K562 (cell line): ENCODE results near the gene APOC4. TPM values are rescaled to one million over a fixed set of nuclear protein-coding genes. Genes with fewer than 3 reads are reported as not detected.

ENCODE experiments used
- ATAC-seq: fragments of 200-7000 bp; cut with Tn5 transposase; 3 replicates; pipeline ENCODE4 v1.9.1; 2020; ENCODE audit warnings: moderate library complexity
- BruUV-seq: library from RNA; stranded (reverse); fragments of 400-500 nt; replicated peaks from 2 replicates; lab custom pipeline; 2021; lab: Mats Ljungman, UMichigan
- CTCF ChIA-PET: fragments of 300-600 bp; formaldehyde crosslinking; extraction: SDS; loops from one replicate; lab custom pipeline; 2021; ENCODE audit warnings: low intra/inter-chr PET ratio; lab: Yijun Ruan, JAX
- POLR2A ChIA-PET: fragments of 300-600, 350-650 bp; sonication (Branson Sonifier 250); formaldehyde crosslinking; extraction: SDS; loops from one replicate; lab custom pipeline; 2021; ENCODE audit warnings: antibody characterized with exemption, inconsistent platforms; lab: Yijun Ruan, JAX
- DNase-seq, 4 experiments: peaks; one replicate each; pipeline versions ENCODE4 v3.0.0 to v3.0.0-alpha.2; 2011 to 2018; ENCODE audit warnings: low spot score in 3 of 4, mixed read lengths in 3 of 4; ENCODE audit errors: extremely low read depth in 1 of 4
- FAIRE-seq: peaks from 2 replicates; lab custom pipeline; 2011; peaks lifted over from hg19 to GRCh38; lab: Jason Lieb, UNC
- H2AFZ ChIP-seq: 2 replicates; pipeline ENCODE4 v1.6.0; 2011; ENCODE audit warnings: low read depth, low read length, control low read depth, inconsistent platforms
- H3K27ac ChIP-seq: fragments of 200-600 bp; 3 replicates; pipeline ENCODE4 v1.8.0; 2011; ENCODE audit warnings: low read depth, mild to moderate bottlenecking, control low read depth, inconsistent platforms, low read length, moderate library complexity, mixed read lengths; ENCODE audit errors: extremely low read depth
- H3K27me3 ChIP-seq, 2 experiments: fragments of 300-600 bp in 1 of 2; 2 replicates in 1 of 2; 3 replicates in 1 of 2; pipeline versions ENCODE4 v1.6.0 to v1.8.0; 2011; ENCODE audit warnings: inconsistent platforms in 2 of 2, low read length in 2 of 2, mild to moderate bottlenecking in 1 of 2, mixed read lengths in 1 of 2, moderate library complexity in 1 of 2; ENCODE audit not compliant: control insufficient read depth in 2 of 2, insufficient read depth in 2 of 2
- H3K36me3 ChIP-seq: fragments of 300-600 bp; 3 replicates; pipeline ENCODE4 v1.8.0; 2011; ENCODE audit warnings: mild to moderate bottlenecking, low read length, inconsistent platforms; ENCODE audit not compliant: control insufficient read depth, insufficient read depth
- H3K4me1 ChIP-seq, 2 experiments: fragments of 200-600 bp in 1 of 2; replicated peaks in 1 of 2; 2 replicates in 1 of 2; 3 replicates in 1 of 2; pipeline versions ENCODE4 v1.5.1 to v1.8.0; 2011; ENCODE audit warnings: inconsistent platforms in 2 of 2, low read length in 2 of 2, mild to moderate bottlenecking in 1 of 2, mixed read lengths in 1 of 2, moderate library complexity in 1 of 2; ENCODE audit not compliant: control insufficient read depth in 2 of 2, insufficient read depth in 2 of 2
- H3K4me2 ChIP-seq: 2 replicates; pipeline ENCODE4 v1.6.1; 2011; ENCODE audit warnings: low read length, control low read depth, inconsistent platforms, mixed read lengths; ENCODE audit not compliant: insufficient read depth
- H3K4me3 ChIP-seq: fragments of 200-600 bp; sonication (generic), shearing (Covaris generic); 2 replicates; pipeline ENCODE4 v1.5.1; 2016; ENCODE audit warnings: control low read depth, inconsistent platforms
- H3K79me2 ChIP-seq: fragments of 200-600 bp; 3 replicates; pipeline ENCODE4 v1.8.0; 2011; ENCODE audit warnings: low read length, inconsistent platforms; ENCODE audit not compliant: control insufficient read depth, insufficient read depth
- H3K9ac ChIP-seq, 2 experiments: 2 replicates each; pipeline versions ENCODE4 v1.6.0 to v1.6.1; 2011; ENCODE audit warnings: low read depth in 2 of 2, low read length in 2 of 2, control low read depth in 1 of 2, inconsistent platforms in 1 of 2, mild to moderate bottlenecking in 1 of 2, mixed read lengths in 1 of 2; ENCODE audit not compliant: insufficient read depth in 1 of 2
- H3K9me1 ChIP-seq: one replicate; pipeline ENCODE4 v1.6.0; 2011; ENCODE audit warnings: inconsistent platforms, mild to moderate bottlenecking, low read length, moderate library complexity; ENCODE audit not compliant: control insufficient read depth, insufficient read depth
- H3K9me3 ChIP-seq: replicated peaks from 2 replicates; pipeline ENCODE4 v1.5.1; 2011; ENCODE audit warnings: low read depth, low read length, inconsistent platforms; ENCODE audit not compliant: control insufficient read depth, insufficient read depth
- H4K20me1 ChIP-seq: replicated peaks from 2 replicates; pipeline ENCODE4 v1.6.1; 2011; ENCODE audit warnings: low read length, inconsistent platforms, mixed read lengths; ENCODE audit not compliant: control insufficient read depth, insufficient read depth
- CBX1 ChIP-seq: sonication (generic); IDR thresholded peaks from 2 replicates; pipeline ENCODE4 v1.6.1; 2016; ENCODE audit warnings: antibody characterized with exemption, low read depth, mild to moderate bottlenecking
- CC2D1A ChIP-seq: fragments of 450-650 bp; IDR thresholded peaks from 2 replicates; pipeline ENCODE4 v1.6.1; 2017; ENCODE audit warnings: mild to moderate bottlenecking
- CREBBP ChIP-seq: IDR thresholded peaks from one replicate; pipeline ENCODE4 v1.6.1; 2012; ENCODE audit warnings: low read depth, mild to moderate bottlenecking, control low read depth, inconsistent platforms, low read length
- ELF4 ChIP-seq: fragments of 450-650 bp; formaldehyde crosslinking; IDR thresholded peaks from 2 replicates; pipeline ENCODE4 v1.4.0; 2022; ENCODE audit warnings: missing genetic modification characterization
- HDAC3 ChIP-seq: fragments of 450-650 bp; IDR thresholded peaks from 2 replicates; pipeline ENCODE4 v1.6.1; 2018; ENCODE audit warnings: borderline replicate concordance, mild to moderate bottlenecking, moderate library complexity; ENCODE audit not compliant: partially characterized antibody
- IFI16 ChIP-seq: fragments of 250-450 bp; sonication (Bioruptor Pico); IDR thresholded peaks from 2 replicates; pipeline ENCODE4 v2.1.2; 2022; ENCODE audit warnings: mild to moderate bottlenecking, inconsistent platforms
- KLF13 ChIP-seq: fragments of 450-650 bp; IDR thresholded peaks from 2 replicates; pipeline ENCODE4 v1.6.1; 2016; ENCODE audit warnings: missing genetic modification characterization, low read depth, mild to moderate bottlenecking, missing compliant biosample characterization, moderate library complexity, borderline replicate concordance
- MEIS2 ChIP-seq: fragments of 450-650 bp; IDR thresholded peaks from 2 replicates; pipeline ENCODE4 v1.6.1; 2014; ENCODE audit warnings: mild to moderate bottlenecking; ENCODE audit not compliant: partially characterized antibody
- SMAD4 ChIP-seq: fragments of 250-450 bp; sonication (Bioruptor Pico); conservative IDR thresholded peaks from 2 replicates; pipeline ENCODE4 v1.8.0; 2021; ENCODE audit warnings: inconsistent platforms, mild to moderate bottlenecking, moderate library complexity
- ZBTB43 ChIP-seq: sonication (generic); formaldehyde crosslinking; IDR thresholded peaks from 2 replicates; pipeline ENCODE4 v1.8.0; 2023; ENCODE audit warnings: mild to moderate bottlenecking, missing genetic modification reagents
- ZC3H11A ChIP-seq: IDR thresholded peaks from 2 replicates; pipeline ENCODE4 v1.6.1; 2012; ENCODE audit warnings: low read depth, low read length, improper control_type of control experiment
- ZNF655 ChIP-seq: fragments of 250-450 bp; sonication (Bioruptor Pico); IDR thresholded peaks from 2 replicates; pipeline ENCODE4 v1.5.0; 2021
- whole genome bisulfite sequencing: fragments of 100-300 bp; shearing (Covaris generic); methylation state at CpG from one replicate; pipeline ENCODE4 v1.1.6; 2016; ENCODE audit warnings: low coverage, mixed read lengths; ENCODE audit not compliant: insufficient coverage; ENCODE audit errors: missing lambda C conversion rate; 5-methylcytosine and 5-hydroxymethylcytosine counted together
- in situ Hi-C: fragments of 300-500 bp; cut with MboI; formaldehyde crosslinking; loops from 4 replicates; pipeline ENCODE4 v1.15.0; 2018; ENCODE audit warnings: inconsistent platforms, mixed read lengths
- intact Hi-C: fragments of 100-400 bp; cut with micrococcal nuclease; formaldehyde crosslinking; loops from 2 replicates; pipeline ENCODE4 v1.14.2; 2022
- polyA plus RNA-seq, 8 experiments: library from polyadenylated mRNA; depleted of rRNA in 4 of 8; stranded (reverse) in 5 of 8; unstranded in 3 of 8; fragments of >200 nt; fragmentation: Nextera tagmentation in 2 of 8; fragmentation: Illumina TruSeq in 1 of 8; extraction: Ambion mirVana in 2 of 8; extraction: Trizol in 1 of 8; gene quantifications; 2 replicates each; pipeline versions ENCODE4 v1.2.1 to v1.2.3, GENCODE V29; 2011 to 2014; ENCODE audit warnings: inconsistent platforms in 1 of 8, missing spikeins in 1 of 8
- total RNA-seq, 7 experiments: library from RNA; depleted of rRNA in 6 of 7; stranded (reverse); fragments of >200 nt in 6 of 7; fragmentation: Illumina TruSeq in 2 of 7; extraction: Trizol in 2 of 7; gene quantifications; 2 replicates each; pipeline versions ENCODE4 v1.2.1 to v1.2.3, GENCODE V29; 2011 to 2021; ENCODE audit warnings: low replicate concordance in 1 of 7
- TF ChIP-seq, protein P1 (sequence below): sonication (generic); formaldehyde crosslinking; IDR thresholded peaks from 2 replicates; pipeline ENCODE4 v1.8.0; 2023; ENCODE audit warnings: mild to moderate bottlenecking, missing genetic modification reagents
- TF ChIP-seq, protein P2 (sequence below): fragments of 450-650 bp; formaldehyde crosslinking; IDR thresholded peaks from 2 replicates; pipeline ENCODE4 v1.4.0; 2020; ENCODE audit warnings: mild to moderate bottlenecking, mixed read lengths

The APOC4 gene
- total and polyA plus RNA-seq, 9 of the 15 experiments (the other 6 are each of a cell fraction or from before 2014, with no cell fraction given): 0.46 TPM; not detected in 8

GRCh38 chr19:44960906-44961728 is 19.1 kb downstream of the APOC4 start:
- DNase-seq (no peak), ATAC-seq (no peak), FAIRE-seq (no peak)
- Histone ChIP-seq H3K9me3 (no peaks in the 10 kb centered on the region), H3K4me2 (no peak overlapping the region), H3K27me3 (no peaks in the 10 kb centered on the region), H3K9me1 (peaks cover 9% of the 10 kb centered on the region), H3K4me3 (no peak overlapping the region), H4K20me1 (peaks cover 17% of the 10 kb centered on the region), H3K27ac (no peak overlapping the region), H3K79me2 (peaks cover 53% of the 10 kb centered on the region), H2AFZ (no peak overlapping the region), H3K4me1 (peaks cover 13% of the 10 kb centered on the region in 2 experiments; a peak in 4 of 5 replicates), H3K9ac (peak overlapping the region in 1 of 2 experiments; percentile 72; a peak in 2 of 4 replicates), H3K36me3 (peaks cover 62% of the 10 kb centered on the region; the same call in 2 of the 3 replicates)
- POLR2A ChIA-PET: no interaction called here
- BruUV-seq: no TSS peak
- in situ Hi-C loops: no loop called here
- 84% methylated on average over 7 of the region's 8 CpGs for WGBS
- CTCF ChIA-PET: no interaction called here
- intact Hi-C loops: no loop called here
- TF ChIP-seq CC2D1A: no peak
- TF ChIP-seq, protein P1, sequence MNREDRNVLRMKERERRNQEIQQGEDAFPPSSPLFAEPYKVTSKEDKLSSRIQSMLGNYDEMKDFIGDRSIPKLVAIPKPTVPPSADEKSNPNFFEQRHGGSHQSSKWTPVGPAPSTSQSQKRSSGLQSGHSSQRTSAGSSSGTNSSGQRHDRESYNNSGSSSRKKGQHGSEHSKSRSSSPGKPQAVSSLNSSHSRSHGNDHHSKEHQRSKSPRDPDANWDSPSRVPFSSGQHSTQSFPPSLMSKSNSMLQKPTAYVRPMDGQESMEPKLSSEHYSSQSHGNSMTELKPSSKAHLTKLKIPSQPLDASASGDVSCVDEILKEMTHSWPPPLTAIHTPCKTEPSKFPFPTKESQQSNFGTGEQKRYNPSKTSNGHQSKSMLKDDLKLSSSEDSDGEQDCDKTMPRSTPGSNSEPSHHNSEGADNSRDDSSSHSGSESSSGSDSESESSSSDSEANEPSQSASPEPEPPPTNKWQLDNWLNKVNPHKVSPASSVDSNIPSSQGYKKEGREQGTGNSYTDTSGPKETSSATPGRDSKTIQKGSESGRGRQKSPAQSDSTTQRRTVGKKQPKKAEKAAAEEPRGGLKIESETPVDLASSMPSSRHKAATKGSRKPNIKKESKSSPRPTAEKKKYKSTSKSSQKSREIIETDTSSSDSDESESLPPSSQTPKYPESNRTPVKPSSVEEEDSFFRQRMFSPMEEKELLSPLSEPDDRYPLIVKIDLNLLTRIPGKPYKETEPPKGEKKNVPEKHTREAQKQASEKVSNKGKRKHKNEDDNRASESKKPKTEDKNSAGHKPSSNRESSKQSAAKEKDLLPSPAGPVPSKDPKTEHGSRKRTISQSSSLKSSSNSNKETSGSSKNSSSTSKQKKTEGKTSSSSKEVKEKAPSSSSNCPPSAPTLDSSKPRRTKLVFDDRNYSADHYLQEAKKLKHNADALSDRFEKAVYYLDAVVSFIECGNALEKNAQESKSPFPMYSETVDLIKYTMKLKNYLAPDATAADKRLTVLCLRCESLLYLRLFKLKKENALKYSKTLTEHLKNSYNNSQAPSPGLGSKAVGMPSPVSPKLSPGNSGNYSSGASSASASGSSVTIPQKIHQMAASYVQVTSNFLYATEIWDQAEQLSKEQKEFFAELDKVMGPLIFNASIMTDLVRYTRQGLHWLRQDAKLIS (CRISPR knock-in tag): no peak
- TF ChIP-seq ZC3H11A: no peak
- TF ChIP-seq ZNF655 (CRISPR knock-in tag): no peak
- no peak for TF ChIP-seq KLF13 (tag)
- no peak for TF ChIP-seq CREBBP
- TF ChIP-seq MEIS2: no peak
- TF ChIP-seq, protein P2, sequence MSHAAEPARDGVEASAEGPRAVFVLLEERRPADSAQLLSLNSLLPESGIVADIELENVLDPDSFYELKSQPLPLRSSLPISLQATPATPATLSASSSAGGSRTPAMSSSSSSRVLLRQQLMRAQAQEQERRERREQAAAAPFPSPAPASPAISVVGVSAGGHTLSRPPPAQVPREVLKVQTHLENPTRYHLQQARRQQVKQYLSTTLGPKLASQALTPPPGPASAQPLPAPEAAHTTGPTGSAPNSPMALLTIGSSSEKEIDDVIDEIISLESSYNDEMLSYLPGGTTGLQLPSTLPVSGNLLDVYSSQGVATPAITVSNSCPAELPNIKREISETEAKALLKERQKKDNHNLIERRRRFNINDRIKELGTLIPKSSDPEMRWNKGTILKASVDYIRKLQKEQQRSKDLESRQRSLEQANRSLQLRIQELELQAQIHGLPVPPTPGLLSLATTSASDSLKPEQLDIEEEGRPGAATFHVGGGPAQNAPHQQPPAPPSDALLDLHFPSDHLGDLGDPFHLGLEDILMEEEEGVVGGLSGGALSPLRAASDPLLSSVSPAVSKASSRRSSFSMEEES (CRISPR knock-in tag): no peak
- TF ChIP-seq HDAC3: no peak
- TF ChIP-seq CBX1: no peak
- TF ChIP-seq SMAD4 (CRISPR knock-in tag): no peak
- TF ChIP-seq ELF4 (CRISPR knock-in tag): no peak
- TF ChIP-seq IFI16: no peak
- TF ChIP-seq ZBTB43: no peak
